Measurements from ENCODE around the gene NRN1L.

Gene NRN1L

GRCh38 chr16:67922221-67922620 is 37.5 kb downstream of the NRN1L start:
- no peak for DNase-seq

GRCh38 chr16:67922740-67923139 is 38.1 kb downstream of the NRN1L start:
- DNase-seq: peak; percentile 21

GRCh38 chr16:67923414-67924116 is 38.9 kb downstream of the NRN1L start:
- peak; percentile 35 for DNase-seq

GRCh38 chr16:67924140-67924906 is 39.6 kb downstream of the NRN1L start:
- no peak for DNase-seq

- DNase-seq: peak; percentile 61
Observed at GRCh38 chr16:67926181-67926750, 41.6 kb downstream of the NRN1L start.

GRCh38 chr16:67927131-67927941 is 42.7 kb downstream of the NRN1L start:
- DNase-seq: no peak

- DNase-seq: no peak
Observed at GRCh38 chr16:67928147-67928546, 43.5 kb downstream of the NRN1L start.

GRCh38 chr16:67928561-67929364 is 44.1 kb downstream of the NRN1L start:
- peak; percentile 41 for DNase-seq

- no peak for DNase-seq
Observed at GRCh38 chr16:67930191-67930590, 45.5 kb downstream of the NRN1L start.

GRCh38 chr16:67930678-67931211 is 46.1 kb downstream of the NRN1L start:
- no peak for DNase-seq

GRCh38 chr16:67931712-67932461 is 47.2 kb downstream of the NRN1L start, which contains the start of gene CTRL:
TSS of gene CTRL (minus strand) at chr16:67931862. CDS start at chr16:67931852, 10 bp downstream.
- DNase-seq: no peak

GRCh38 chr16:67932462-67932840 is 47.8 kb downstream of the NRN1L start:
- no peak for DNase-seq

- DNase-seq: no peak
Observed at GRCh38 chr16:67933805-67934204, 49.1 kb downstream of the NRN1L start.

GRCh38 chr16:67934306-67935100 is 49.8 kb downstream of the NRN1L start:
- DNase-seq: no peak

GRCh38 chr16:67935101-67935401 is 50.4 kb downstream of the NRN1L start:
- DNase-seq: no peak

- DNase-seq: peak; percentile 92
Observed at GRCh38 chr16:67935402-67936123, 50.9 kb downstream of the NRN1L start.

Measured in NCI-H1105 (cell line).